ENCODE results near the gene HOOK2. TPM values are rescaled to one million over a fixed set of nuclear protein-coding genes. Genes with fewer than 3 reads are reported as not detected.

The HOOK2 gene
- total RNA-seq, 1 donor from 2014 or later: 65.3 TPM

DNA sequence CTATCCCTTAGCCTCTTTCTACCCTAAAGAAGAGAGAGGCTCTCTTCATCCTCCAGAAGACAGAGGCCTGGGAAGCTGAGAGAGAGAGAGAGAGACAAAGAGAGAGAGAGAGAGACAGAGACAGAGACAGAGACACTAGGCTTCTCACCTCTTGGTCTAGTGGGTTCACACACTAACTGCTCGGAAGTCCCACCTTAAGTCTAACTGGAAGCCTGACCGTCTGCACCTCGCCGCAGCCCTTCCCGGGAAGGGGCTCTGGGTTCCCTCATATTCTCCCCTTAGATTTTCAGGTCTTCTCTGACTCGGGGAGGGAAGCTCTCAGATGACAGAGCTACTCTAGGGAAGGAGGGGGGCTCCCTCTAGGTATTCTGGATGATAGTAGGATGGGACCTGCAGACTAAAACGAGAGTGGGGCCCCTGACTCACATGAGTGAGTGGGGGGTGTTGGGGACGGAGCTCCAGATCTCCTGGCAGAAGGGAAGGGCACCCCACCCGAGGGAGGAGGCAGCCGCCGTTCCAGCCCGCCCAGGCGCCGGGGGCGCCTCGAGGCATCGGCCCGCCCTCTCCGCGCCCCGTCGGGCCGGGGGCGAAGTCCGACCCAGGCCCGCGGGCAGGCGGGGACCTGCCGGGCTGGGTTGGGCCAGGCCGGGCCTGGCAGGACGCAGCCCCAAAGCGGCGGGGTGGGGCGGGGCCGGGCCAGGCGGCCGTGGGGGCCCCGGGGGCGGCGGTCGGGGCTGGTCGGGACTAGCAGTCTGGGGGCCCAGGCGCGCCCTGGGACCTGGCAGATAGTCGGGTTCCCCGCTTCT, 13.9 kb upstream of the HOOK2 start:
- DNase-seq (no peak), ATAC-seq (no peak)
- Histone ChIP-seq H3K36me3 (no peaks in the 10 kb centered on the region), H3K4me1 (peaks cover 50% of the 10 kb centered on the region), H3K9me3 (no peaks in the 10 kb centered on the region), H3K27me3 (no peaks in the 10 kb centered on the region), H3K4me3 (peak overlapping the region; percentile 88), H3K27ac (peak overlapping the region; percentile 100)
- TF ChIP-seq, protein P1, sequence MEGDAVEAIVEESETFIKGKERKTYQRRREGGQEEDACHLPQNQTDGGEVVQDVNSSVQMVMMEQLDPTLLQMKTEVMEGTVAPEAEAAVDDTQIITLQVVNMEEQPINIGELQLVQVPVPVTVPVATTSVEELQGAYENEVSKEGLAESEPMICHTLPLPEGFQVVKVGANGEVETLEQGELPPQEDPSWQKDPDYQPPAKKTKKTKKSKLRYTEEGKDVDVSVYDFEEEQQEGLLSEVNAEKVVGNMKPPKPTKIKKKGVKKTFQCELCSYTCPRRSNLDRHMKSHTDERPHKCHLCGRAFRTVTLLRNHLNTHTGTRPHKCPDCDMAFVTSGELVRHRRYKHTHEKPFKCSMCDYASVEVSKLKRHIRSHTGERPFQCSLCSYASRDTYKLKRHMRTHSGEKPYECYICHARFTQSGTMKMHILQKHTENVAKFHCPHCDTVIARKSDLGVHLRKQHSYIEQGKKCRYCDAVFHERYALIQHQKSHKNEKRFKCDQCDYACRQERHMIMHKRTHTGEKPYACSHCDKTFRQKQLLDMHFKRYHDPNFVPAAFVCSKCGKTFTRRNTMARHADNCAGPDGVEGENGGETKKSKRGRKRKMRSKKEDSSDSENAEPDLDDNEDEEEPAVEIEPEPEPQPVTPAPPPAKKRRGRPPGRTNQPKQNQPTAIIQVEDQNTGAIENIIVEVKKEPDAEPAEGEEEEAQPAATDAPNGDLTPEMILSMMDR (IDR thresholded peaks at IDR 0.05): no peak
- intact Hi-C loops (cut with DNase I): no loop called here

DNA sequence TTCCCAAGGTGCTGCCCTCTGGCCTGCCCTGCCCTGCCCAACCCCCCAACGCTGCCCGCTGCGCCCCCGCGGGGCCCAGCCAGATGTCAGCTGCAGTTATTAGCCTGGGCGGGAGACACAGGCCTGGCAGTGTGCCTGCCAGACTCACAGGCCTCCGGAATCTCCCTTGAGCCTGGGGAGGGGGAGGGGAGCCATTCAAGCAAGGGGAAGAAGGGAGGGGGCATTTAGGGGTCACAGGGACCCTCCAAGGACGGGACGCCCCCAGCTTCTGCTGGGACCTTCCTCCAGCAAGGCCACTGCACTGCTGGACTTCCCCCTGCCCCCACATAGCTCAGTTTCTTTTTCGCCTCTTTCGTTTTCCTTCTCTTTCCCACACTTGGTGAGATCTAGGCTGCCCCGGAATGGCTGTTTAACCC, 13.3 kb upstream of the HOOK2 start:
- Histone ChIP-seq H3K27me3 (no peaks in the 10 kb centered on the region), H3K27ac (peak overlapping the region; percentile 100), H3K4me3 (peak overlapping the region; percentile 88), H3K9me3 (no peaks in the 10 kb centered on the region), H3K4me1 (peaks cover 56% of the 10 kb centered on the region), H3K36me3 (no peaks in the 10 kb centered on the region)
- TF ChIP-seq, protein P1 (IDR thresholded peaks at IDR 0.05): no peak
- peak; percentile 91 for DNase-seq
- intact Hi-C loops (cut with DNase I): no loop called here
- no peak for ATAC-seq

DNA sequence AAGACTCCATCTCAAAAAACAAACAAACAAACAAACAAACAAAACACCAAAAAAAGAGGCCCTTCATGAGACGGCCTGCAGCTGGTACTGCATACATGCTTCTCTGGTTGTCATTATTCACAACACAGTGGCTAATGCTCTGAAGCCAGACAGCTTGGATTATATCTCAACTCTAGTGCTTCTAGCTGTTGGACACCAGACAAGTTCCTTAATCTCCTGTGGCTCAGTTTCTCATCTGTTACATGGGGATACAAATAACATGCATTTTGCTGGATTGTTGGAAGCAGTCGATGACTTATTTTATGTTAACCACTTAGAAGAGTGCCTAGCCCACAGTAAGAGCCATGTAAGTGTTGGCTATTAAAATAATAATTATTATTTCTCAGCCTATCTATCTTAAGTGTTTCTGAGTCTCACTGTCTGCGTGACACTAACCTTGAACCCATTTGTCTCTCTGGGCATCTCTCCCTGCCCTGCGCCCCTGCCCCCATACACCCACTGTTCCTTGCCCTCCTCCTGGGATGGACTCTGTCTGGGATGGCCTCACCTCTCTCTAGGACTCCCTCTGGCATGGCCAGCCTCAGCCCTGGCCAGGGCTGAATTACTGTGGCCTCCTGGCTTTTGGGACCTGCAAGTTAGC, 12.8 kb upstream of the HOOK2 start:
- Histone ChIP-seq H3K4me3 (peak overlapping the region; percentile 88), H3K27me3 (no peaks in the 10 kb centered on the region), H3K36me3 (no peaks in the 10 kb centered on the region), H3K9me3 (no peaks in the 10 kb centered on the region), H3K4me1 (peaks cover 62% of the 10 kb centered on the region), H3K27ac (peak overlapping the region; percentile 100)
- DNase-seq (no peak), ATAC-seq (no peak)
- intact Hi-C loops (cut with DNase I): no loop called here
- TF ChIP-seq, protein P1 (IDR thresholded peaks at IDR 0.05): no peak

DNA sequence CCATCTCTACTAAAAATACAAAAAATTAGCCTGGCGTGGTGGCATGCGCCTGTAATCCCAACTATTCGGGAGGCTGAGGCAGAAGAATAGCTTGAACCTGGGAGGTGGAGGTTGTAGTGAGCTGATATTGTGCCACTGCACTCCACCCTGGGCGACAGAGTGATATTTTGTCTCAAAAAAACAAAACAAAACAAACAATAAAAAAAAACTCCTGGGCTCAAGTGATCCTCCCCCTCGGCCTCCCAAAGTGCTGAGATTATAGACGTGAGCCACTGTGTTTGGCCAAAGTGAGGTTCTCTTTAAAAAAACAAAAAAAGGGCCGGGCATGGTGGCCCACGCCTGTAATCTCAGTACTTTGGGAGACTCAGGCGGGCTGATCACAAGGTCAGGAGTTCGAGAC, 12.1 kb upstream of the HOOK2 start:
- ATAC-seq (no peak), DNase-seq (no peak)
- Histone ChIP-seq H3K27me3 (no peaks in the 10 kb centered on the region), H3K27ac (peak overlapping the region; percentile 100), H3K4me1 (peaks cover 67% of the 10 kb centered on the region), H3K36me3 (no peaks in the 10 kb centered on the region), H3K4me3 (no peak overlapping the region), H3K9me3 (no peaks in the 10 kb centered on the region)
- intact Hi-C loops (cut with DNase I): no loop called here
- TF ChIP-seq, protein P1 (IDR thresholded peaks at IDR 0.05): no peak

DNA sequence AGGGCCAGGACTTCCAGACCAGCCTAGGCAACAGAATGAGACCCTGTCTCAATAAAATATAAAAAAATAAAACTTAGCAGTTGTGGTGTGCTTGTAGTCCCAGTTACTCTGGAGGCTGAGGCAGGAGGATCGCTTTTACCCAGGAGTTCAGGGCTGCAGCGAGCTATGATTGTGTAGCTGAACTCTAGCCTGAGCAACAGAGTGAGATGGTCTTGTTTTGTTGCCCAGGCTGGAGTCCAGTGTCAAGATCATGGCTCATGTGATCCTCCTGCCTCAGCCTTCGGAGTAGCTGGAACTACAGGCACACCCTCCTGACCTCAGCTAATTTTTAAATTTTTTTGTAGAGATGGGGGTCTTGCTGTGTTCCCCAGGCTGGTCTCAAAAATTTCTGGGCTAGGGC, 11.6 kb upstream of the HOOK2 start:
- H3K4me3 ChIP-seq: no peak overlapping the region
- no peak for DNase-seq
- H3K4me1 ChIP-seq: peaks cover 68% of the 10 kb centered on the region

More for the DNA sequence above, 11.6 kb upstream of the HOOK2 start:
- no peaks in the 10 kb centered on the region for H3K9me3 ChIP-seq
- no peaks in the 10 kb centered on the region for H3K36me3 ChIP-seq
- TF ChIP-seq, protein P1 (IDR thresholded peaks at IDR 0.05): no peak
- H3K27ac ChIP-seq: peak overlapping the region; percentile 100
- ATAC-seq: no peak
- intact Hi-C loops (cut with DNase I): no loop called here
- H3K27me3 ChIP-seq: no peaks in the 10 kb centered on the region
